C4-2B (cell line): ENCODE results near the gene ACSS3.

Experiments
- H3K27ac ChIP-seq: fragments of 450-650 bp; 2 replicates; pipeline ENCODE4 v1.5.1; 2017
- ZFX ChIP-seq: fragments of 450-650 bp; IDR thresholded peaks from 2 replicates; pipeline ENCODE4 v1.6.1; 2017
- TF ChIP-seq, protein P1 (sequence below): fragments of 450-650 bp; conservative IDR thresholded peaks from 2 replicates; pipeline ENCODE4 v1.5.1; 2017; ENCODE audit warnings: mild to moderate bottlenecking

ACSS3 gene

DNA sequence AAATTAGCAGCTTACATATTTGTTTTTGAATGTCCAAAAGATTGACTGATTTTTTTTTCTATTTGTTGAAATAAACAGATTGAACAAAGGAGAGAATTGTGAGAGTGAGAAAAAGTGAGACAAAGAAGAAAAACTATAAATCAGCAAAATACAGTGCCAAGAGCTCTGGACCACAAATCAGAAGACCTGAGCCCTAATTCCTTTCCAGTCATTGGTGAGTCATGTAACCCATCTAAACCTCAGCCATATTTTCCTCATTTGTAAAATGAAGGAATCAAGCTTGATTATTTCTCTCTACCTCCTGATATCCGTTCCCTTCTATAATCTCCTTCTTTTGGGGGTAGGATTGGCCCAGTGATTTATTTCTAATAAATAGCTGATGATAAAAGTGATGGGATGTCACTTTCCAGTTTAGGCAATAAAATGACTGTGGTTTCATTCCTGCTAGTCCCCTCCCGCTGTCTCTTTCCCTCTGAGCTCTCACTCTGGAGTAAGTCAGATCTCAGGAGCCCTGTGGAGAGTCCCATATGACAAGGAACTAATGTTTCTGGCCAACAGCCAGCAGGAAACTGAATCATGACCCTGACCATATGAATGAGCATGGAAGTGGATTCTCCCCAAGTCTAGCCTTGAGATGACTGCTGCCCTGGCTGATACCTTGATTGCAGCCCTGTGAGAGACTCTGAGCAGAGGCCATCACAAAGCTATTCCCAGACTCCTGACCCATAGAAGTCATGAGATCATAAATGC is 218.9 kb downstream of the ACSS3 start:
- no peak overlapping the region for H3K27ac ChIP-seq
- TF ChIP-seq ZFX = no peak
- TF ChIP-seq, protein P1, sequence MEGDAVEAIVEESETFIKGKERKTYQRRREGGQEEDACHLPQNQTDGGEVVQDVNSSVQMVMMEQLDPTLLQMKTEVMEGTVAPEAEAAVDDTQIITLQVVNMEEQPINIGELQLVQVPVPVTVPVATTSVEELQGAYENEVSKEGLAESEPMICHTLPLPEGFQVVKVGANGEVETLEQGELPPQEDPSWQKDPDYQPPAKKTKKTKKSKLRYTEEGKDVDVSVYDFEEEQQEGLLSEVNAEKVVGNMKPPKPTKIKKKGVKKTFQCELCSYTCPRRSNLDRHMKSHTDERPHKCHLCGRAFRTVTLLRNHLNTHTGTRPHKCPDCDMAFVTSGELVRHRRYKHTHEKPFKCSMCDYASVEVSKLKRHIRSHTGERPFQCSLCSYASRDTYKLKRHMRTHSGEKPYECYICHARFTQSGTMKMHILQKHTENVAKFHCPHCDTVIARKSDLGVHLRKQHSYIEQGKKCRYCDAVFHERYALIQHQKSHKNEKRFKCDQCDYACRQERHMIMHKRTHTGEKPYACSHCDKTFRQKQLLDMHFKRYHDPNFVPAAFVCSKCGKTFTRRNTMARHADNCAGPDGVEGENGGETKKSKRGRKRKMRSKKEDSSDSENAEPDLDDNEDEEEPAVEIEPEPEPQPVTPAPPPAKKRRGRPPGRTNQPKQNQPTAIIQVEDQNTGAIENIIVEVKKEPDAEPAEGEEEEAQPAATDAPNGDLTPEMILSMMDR = no peak

DNA sequence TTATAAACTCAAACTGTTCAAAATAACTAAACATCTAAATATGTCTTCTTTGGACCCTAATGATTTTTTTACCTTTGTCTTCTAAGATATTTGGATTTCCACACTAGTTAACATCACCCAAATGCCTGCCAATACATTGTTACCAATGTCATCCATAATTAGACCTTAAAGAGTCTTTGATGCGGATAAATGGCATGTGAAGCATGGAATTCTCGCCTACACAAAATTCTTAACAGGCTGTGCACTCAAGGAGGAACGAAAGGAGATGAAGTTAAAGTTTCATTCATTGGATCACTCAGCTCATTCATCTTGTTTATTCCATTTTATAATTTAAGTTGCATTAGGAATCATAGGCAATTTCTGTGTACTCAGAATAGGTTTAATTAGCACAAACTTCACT is 219.7 kb downstream of the ACSS3 start:
- H3K27ac ChIP-seq = no peak overlapping the region
- TF ChIP-seq, protein P1 = no peak
- no peak for TF ChIP-seq ZFX

DNA sequence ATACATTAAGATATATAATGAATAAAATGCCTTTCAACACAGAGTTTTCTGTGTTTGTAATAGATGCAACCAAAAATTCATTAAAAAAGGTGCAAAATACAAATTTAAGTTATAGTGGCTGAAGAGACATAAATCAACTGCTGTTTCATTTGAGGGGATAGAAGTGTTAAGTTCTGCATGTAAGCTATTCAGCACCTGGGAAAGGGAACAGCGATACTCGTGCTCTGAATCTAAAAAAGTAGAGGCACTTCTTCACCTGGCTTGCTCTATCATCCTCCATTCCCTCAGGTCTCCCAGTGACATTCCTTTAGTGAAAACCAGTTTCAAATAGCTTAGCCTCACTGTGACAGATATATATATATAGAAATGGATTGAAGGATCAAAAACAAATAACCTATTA is 222.6 kb downstream of the ACSS3 start:
- no peak overlapping the region for H3K27ac ChIP-seq
- TF ChIP-seq, protein P1 = no peak
- no peak for TF ChIP-seq ZFX

DNA sequence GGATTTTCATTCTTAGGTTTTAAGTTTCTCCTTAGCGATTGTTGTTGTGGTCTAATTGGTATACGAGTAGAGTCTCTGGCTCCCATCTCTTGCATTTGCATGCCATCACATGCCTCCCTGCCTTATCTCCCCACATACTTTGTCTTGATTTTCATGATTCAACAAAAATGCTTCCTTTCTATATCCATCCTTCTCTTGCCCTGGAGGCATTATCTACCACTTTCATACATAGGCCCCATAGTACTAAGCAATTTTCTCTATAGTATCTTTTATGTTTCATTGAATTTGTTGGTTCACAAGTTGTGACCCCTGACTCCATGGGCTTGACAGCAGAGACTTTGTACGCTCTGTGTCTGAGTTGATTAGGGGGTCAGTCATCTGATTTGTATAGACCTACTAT is 226.1 kb downstream of the ACSS3 start:
- TF ChIP-seq ZFX = no peak
- TF ChIP-seq, protein P1 = no peak
- no peak overlapping the region for H3K27ac ChIP-seq
